Activated T-helper 2 cell treated with anti-CD3 and anti-CD28 coated beads, Interferon-gamma antibody, Interleukin-2, Interleukin-4, amounts not matched to agents 10 μg/mL and 5 μg/mL and 100 μg/mL, durations not matched to agents 14 hours and 24 hours and 36 hours (primary cell): ENCODE measurements around the gene LAMA5. TPM values are rescaled to one million over a fixed set of nuclear protein-coding genes. Genes with fewer than 3 reads are reported as not detected.

Experiments
- DNase-seq: peaks from one replicate; pipeline ENCODE4 v3.0.0; 2021; ENCODE audit warnings: low spot score
- H3K27ac Mint-ChIP-seq: one replicate; pipeline ENCODE4 v1.8.0; 2021; ENCODE audit warnings: mixed read lengths
- H3K27me3 Mint-ChIP-seq: one replicate; pipeline ENCODE4 v1.8.0; 2021; ENCODE audit warnings: low read depth, mixed read lengths
- H3K36me3 Mint-ChIP-seq: one replicate; pipeline ENCODE4 v1.8.0; 2021; ENCODE audit warnings: low read depth, mixed read lengths
- H3K4me1 Mint-ChIP-seq: one replicate; pipeline ENCODE4 v1.8.0; 2021; ENCODE audit warnings: low read depth, mixed read lengths
- H3K4me3 Mint-ChIP-seq: one replicate; pipeline ENCODE4 v1.8.0; 2021; ENCODE audit warnings: low read depth, mild to moderate bottlenecking, moderate library complexity, mixed read lengths
- H3K9me3 Mint-ChIP-seq: one replicate; pipeline ENCODE4 v1.8.0; 2021; ENCODE audit warnings: mixed read lengths
- intact Hi-C: fragments of 100-400 bp; cut with micrococcal nuclease; formaldehyde crosslinking; loops from one replicate; pipeline ENCODE4 v1.15.1; 2023
- total RNA-seq: library from RNA; stranded (reverse); gene quantifications from 2 replicates; pipeline ENCODE4 v1.2.3, GENCODE V29; 2022

The LAMA5 gene
- total RNA-seq, 1 donor from 2014 or later, result 3.9 TPM

GRCh38 chr20:62332421-62332820 lies 34.7 kb downstream of the LAMA5 start:
- Mint-ChIP-seq H3K36me3 (no peaks in the 10 kb centered on the region), H3K9me3 (no peaks in the 10 kb centered on the region), H3K27me3 (no peaks in the 10 kb centered on the region), H3K4me3 (no peak overlapping the region), H3K27ac (no peak overlapping the region), H3K4me1 (no peaks in the 10 kb centered on the region)
- intact Hi-C loops, result no loop called here
- no peak for DNase-seq

- H3K27ac Mint-ChIP-seq, result no peak overlapping the region
- H3K36me3 Mint-ChIP-seq, result no peaks in the 10 kb centered on the region
- no peaks in the 10 kb centered on the region for H3K9me3 Mint-ChIP-seq
- H3K4me3 Mint-ChIP-seq, result no peak overlapping the region
- H3K4me1 Mint-ChIP-seq, result no peaks in the 10 kb centered on the region
- no peaks in the 10 kb centered on the region for H3K27me3 Mint-ChIP-seq
- DNase-seq, result no peak
- intact Hi-C loops, result no loop called here
These were observed 35.8 kb downstream of the LAMA5 start for GRCh38 chr20:62331347-62331746.

- no peak for DNase-seq
- Mint-ChIP-seq H3K27me3 (no peaks in the 10 kb centered on the region), H3K36me3 (no peaks in the 10 kb centered on the region), H3K27ac (no peak overlapping the region), H3K4me1 (no peaks in the 10 kb centered on the region), H3K4me3 (no peak overlapping the region), H3K9me3 (no peaks in the 10 kb centered on the region)
- intact Hi-C loops, result no loop called here
These were observed 36.4 kb downstream of the LAMA5 start for GRCh38 chr20:62330576-62331317.

- Mint-ChIP-seq H3K27ac (no peak overlapping the region), H3K4me3 (no peak overlapping the region), H3K4me1 (no peaks in the 10 kb centered on the region), H3K36me3 (no peaks in the 10 kb centered on the region), H3K27me3 (no peaks in the 10 kb centered on the region), H3K9me3 (no peaks in the 10 kb centered on the region)
- no peak for DNase-seq
- intact Hi-C loops, result no loop called here
These were observed 37.4 kb downstream of the LAMA5 start for GRCh38 chr20:62329389-62330377.

- no peak for DNase-seq
- Mint-ChIP-seq H3K4me1 (no peaks in the 10 kb centered on the region), H3K9me3 (no peaks in the 10 kb centered on the region), H3K36me3 (no peaks in the 10 kb centered on the region), H3K27me3 (no peaks in the 10 kb centered on the region), H3K4me3 (no peak overlapping the region), H3K27ac (no peak overlapping the region)
- intact Hi-C loops, result no loop called here
These were observed 38.3 kb downstream of the LAMA5 start for GRCh38 chr20:62328684-62329388.

GRCh38 chr20:62327726-62328495 lies 39.2 kb downstream of the LAMA5 start:
- H3K27me3 Mint-ChIP-seq, result no peaks in the 10 kb centered on the region
- intact Hi-C loops, result no loop called here
- no peaks in the 10 kb centered on the region for H3K36me3 Mint-ChIP-seq
- DNase-seq, result no peak
- no peaks in the 10 kb centered on the region for H3K9me3 Mint-ChIP-seq
- H3K4me3 Mint-ChIP-seq, result no peak overlapping the region
- no peak overlapping the region for H3K27ac Mint-ChIP-seq
- no peaks in the 10 kb centered on the region for H3K4me1 Mint-ChIP-seq

GRCh38 chr20:62326959-62327725 lies 40.0 kb downstream of the LAMA5 start:
- H3K4me3 Mint-ChIP-seq, result no peak overlapping the region
- intact Hi-C loops, result no loop called here
- no peaks in the 10 kb centered on the region for H3K27me3 Mint-ChIP-seq
- no peaks in the 10 kb centered on the region for H3K9me3 Mint-ChIP-seq
- no peaks in the 10 kb centered on the region for H3K4me1 Mint-ChIP-seq
- H3K27ac Mint-ChIP-seq, result no peak overlapping the region
- no peak for DNase-seq
- H3K36me3 Mint-ChIP-seq, result no peaks in the 10 kb centered on the region

GRCh38 chr20:62326559-62326958 lies 40.6 kb downstream of the LAMA5 start:
- Mint-ChIP-seq H3K27ac (no peak overlapping the region), H3K27me3 (no peaks in the 10 kb centered on the region), H3K4me3 (no peak overlapping the region), H3K9me3 (no peaks in the 10 kb centered on the region), H3K36me3 (no peaks in the 10 kb centered on the region), H3K4me1 (no peaks in the 10 kb centered on the region)
- DNase-seq, result no peak
- intact Hi-C loops, result no loop called here

- Mint-ChIP-seq H3K27ac (no peak overlapping the region), H3K4me3 (no peak overlapping the region), H3K4me1 (no peaks in the 10 kb centered on the region), H3K36me3 (no peaks in the 10 kb centered on the region), H3K9me3 (no peaks in the 10 kb centered on the region), H3K27me3 (no peaks in the 10 kb centered on the region)
- DNase-seq, result no peak
- intact Hi-C loops, result no loop called here
These were observed 41.8 kb downstream of the LAMA5 start for GRCh38 chr20:62325172-62325905.

GRCh38 chr20:62323980-62324906 lies 42.9 kb downstream of the LAMA5 start:
- Mint-ChIP-seq H3K36me3 (no peaks in the 10 kb centered on the region), H3K27me3 (no peaks in the 10 kb centered on the region), H3K4me3 (no peak overlapping the region), H3K9me3 (no peaks in the 10 kb centered on the region), H3K27ac (no peak overlapping the region), H3K4me1 (no peaks in the 10 kb centered on the region)
- intact Hi-C loops, result no loop called here
- no peak for DNase-seq
